CD4-positive, CD25-positive, alpha-beta regulatory T cell (primary cell): ENCODE measurements around the gene AGBL4. TPM values are rescaled to one million over a fixed set of nuclear protein-coding genes. Genes with fewer than 3 reads are reported as not detected.

ENCODE experiments used
- ATAC-seq, 2 donors: fragments of 150-1000 bp; cut with Tn5 transposase; one replicate each; pipeline ENCODE4 v1.10.0; 2021; ENCODE audit warnings: low read depth in 2 of 2, moderate number of reproducible peaks in 2 of 2, moderate library complexity in 1 of 2
- DNase-seq, 3 donors: peaks; one replicate each; pipeline versions ENCODE4 v3.0.0 to v3.0.0-alpha.2; 2012 to 2022; ENCODE audit warnings: mixed read lengths in 1 of 3
- H3K27ac ChIP-seq: one replicate; pipeline ENCODE4 v1.7.0; 2013; ENCODE audit warnings: mild to moderate bottlenecking, low read length; ENCODE audit not compliant: insufficient read depth, poor library complexity, severe bottlenecking
- H3K27me3 ChIP-seq: one replicate; pipeline ENCODE4 v1.7.0; 2013; ENCODE audit warnings: low read length; ENCODE audit not compliant: control insufficient read depth, insufficient read depth
- H3K36me3 ChIP-seq: one replicate; pipeline ENCODE4 v1.7.0; 2013; ENCODE audit warnings: mild to moderate bottlenecking, low read length, moderate library complexity; ENCODE audit not compliant: control insufficient read depth, insufficient read depth
- H3K4me1 ChIP-seq: 2 replicates; pipeline ENCODE4 v1.7.0; 2013; ENCODE audit warnings: mild to moderate bottlenecking, low read length; ENCODE audit not compliant: insufficient read depth, control insufficient read depth, poor library complexity, severe bottlenecking
- H3K4me3 ChIP-seq: one replicate; pipeline ENCODE4 v1.7.0; 2013; ENCODE audit warnings: low read depth, mild to moderate bottlenecking, low read length, moderate library complexity
- H3K9me3 ChIP-seq, 2 experiments: 1 replicate in 1 of 2; 2 replicates in 1 of 2; pipeline ENCODE4 v1.7.0; 2013; ENCODE audit warnings: low read length in 2 of 2, mild to moderate bottlenecking in 1 of 2, moderate library complexity in 1 of 2; ENCODE audit not compliant: control insufficient read depth in 2 of 2
- H3K27ac Mint-ChIP-seq, 3 donors: one replicate each; pipeline ENCODE4 v1.8.0; 2020 to 2022; ENCODE audit warnings: mild to moderate bottlenecking in 3 of 3, mixed read lengths in 3 of 3, moderate library complexity in 2 of 3
- H3K27me3 Mint-ChIP-seq: one replicate; pipeline ENCODE4 v1.8.0; 2022; ENCODE audit warnings: mild to moderate bottlenecking, mixed read lengths
- H3K36me3 Mint-ChIP-seq: one replicate; pipeline ENCODE4 v1.8.0; 2020; ENCODE audit warnings: mixed read lengths
- H3K4me1 Mint-ChIP-seq, 4 donors: one replicate each; pipeline ENCODE4 v1.8.0; 2020 to 2022; ENCODE audit warnings: mixed read lengths in 4 of 4, mild to moderate bottlenecking in 1 of 4
- H3K4me3 Mint-ChIP-seq, 4 donors: one replicate each; pipeline ENCODE4 v1.8.0; 2020 to 2022; ENCODE audit warnings: mild to moderate bottlenecking in 4 of 4, mixed read lengths in 4 of 4, moderate library complexity in 3 of 4
- H3K9me3 Mint-ChIP-seq, 7 donors: one replicate each; pipeline ENCODE4 v1.8.0; 2020 to 2022; ENCODE audit warnings: mixed read lengths in 7 of 7, mild to moderate bottlenecking in 3 of 7, moderate library complexity in 2 of 7
- polyA plus RNA-seq, 4 donors: library from polyadenylated mRNA; unstranded; fragments of 300-500 nt; fragmentation: Illumina TruSeq; gene quantifications; one replicate each; pipeline ENCODE4 v1.2.3, GENCODE V29; 2021
- total RNA-seq: library from RNA; stranded (reverse); gene quantifications from one replicate; pipeline ENCODE4 v1.2.3, GENCODE V29; 2022

AGBL4 gene
- total and polyA plus RNA-seq, 5 donors from 2014 or later = 0.47 TPM; not detected in 4

GRCh38 chr1:49606082-49606481 is 417.7 kb downstream of the AGBL4 start:
- H3K9me3 ChIP-seq = no peaks in the 10 kb centered on the region
- DNase-seq (no peak), ATAC-seq (no peak)
- Mint-ChIP-seq H3K27ac (no peak overlapping the region), H3K36me3 (no peaks in the 10 kb centered on the region), H3K4me3 (no peak overlapping the region), H3K9me3 (peaks cover 0 to 9% (median 4%) of the 10 kb centered on the region in 7 donors), H3K4me1 (no peaks in the 10 kb centered on the region), H3K27me3 (no peaks in the 10 kb centered on the region)
- no peaks in the 10 kb centered on the region for H3K4me1 ChIP-seq
- H3K4me3 ChIP-seq = no peak overlapping the region
- no peak overlapping the region for H3K27ac ChIP-seq
- no peaks in the 10 kb centered on the region for H3K36me3 ChIP-seq
- no peaks in the 10 kb centered on the region for H3K27me3 ChIP-seq

GRCh38 chr1:49597436-49597835 is 426.3 kb downstream of the AGBL4 start:
- Mint-ChIP-seq H3K4me3 (no peak overlapping the region), H3K27ac (no peak overlapping the region)
- ATAC-seq = no peak

GRCh38 chr1:49576327-49576901 is 447.3 kb downstream of the AGBL4 start:
- ATAC-seq (no peak), DNase-seq (no peak)
- no peak overlapping the region for H3K4me3 ChIP-seq
- no peaks in the 10 kb centered on the region for H3K4me1 Mint-ChIP-seq
- no peaks in the 10 kb centered on the region for H3K36me3 Mint-ChIP-seq
- peaks cover 0 to 29% (median 14%) of the 10 kb centered on the region in 7 donors for H3K9me3 Mint-ChIP-seq
- H3K4me3 Mint-ChIP-seq = no peak overlapping the region
- H3K36me3 ChIP-seq = no peaks in the 10 kb centered on the region
- H3K27me3 Mint-ChIP-seq = no peaks in the 10 kb centered on the region
- no peak overlapping the region for H3K27ac ChIP-seq
- H3K9me3 ChIP-seq = peaks cover 0 to 4% of the 10 kb centered on the region in 2 experiments
- no peaks in the 10 kb centered on the region for H3K4me1 ChIP-seq
- H3K27ac Mint-ChIP-seq = no peak overlapping the region
- no peaks in the 10 kb centered on the region for H3K27me3 ChIP-seq

More at GRCh38 chr1:49597436-49597835, 426.3 kb downstream of the AGBL4 start:
- DNase-seq = no peak
- H3K4me3 ChIP-seq = no peak overlapping the region
- H3K36me3 ChIP-seq = no peaks in the 10 kb centered on the region
- Mint-ChIP-seq H3K36me3 (no peaks in the 10 kb centered on the region), H3K4me1 (no peaks in the 10 kb centered on the region), H3K27me3 (no peaks in the 10 kb centered on the region), H3K9me3 (peaks cover 5 to 12% (median 10%) of the 10 kb centered on the region in 7 donors)
- no peaks in the 10 kb centered on the region for H3K4me1 ChIP-seq
- H3K27ac ChIP-seq = no peak overlapping the region
- no peaks in the 10 kb centered on the region for H3K27me3 ChIP-seq
- no peaks in the 10 kb centered on the region for H3K9me3 ChIP-seq

GRCh38 chr1:49556676-49557234 is 467.0 kb downstream of the AGBL4 start:
- H3K36me3 ChIP-seq = no peaks in the 10 kb centered on the region
- no peak overlapping the region for H3K27ac ChIP-seq
- no peak overlapping the region for H3K4me3 ChIP-seq
- Mint-ChIP-seq H3K4me1 (no peaks in the 10 kb centered on the region), H3K27me3 (no peaks in the 10 kb centered on the region), H3K4me3 (no peak overlapping the region), H3K9me3 (peaks cover 0 to 10% (median 4%) of the 10 kb centered on the region in 7 donors), H3K27ac (no peak overlapping the region), H3K36me3 (no peaks in the 10 kb centered on the region)
- no peak for ATAC-seq
- no peak for DNase-seq
- no peaks in the 10 kb centered on the region for H3K27me3 ChIP-seq
- H3K4me1 ChIP-seq = no peaks in the 10 kb centered on the region
- H3K9me3 ChIP-seq = peaks cover 0 to 3% of the 10 kb centered on the region in 2 experiments

- DNase-seq = no peak
- Mint-ChIP-seq H3K9me3 (peaks cover 0 to 19% (median 4%) of the 10 kb centered on the region in 7 donors), H3K4me1 (no peaks in the 10 kb centered on the region), H3K27me3 (no peaks in the 10 kb centered on the region), H3K4me3 (no peak overlapping the region), H3K36me3 (no peaks in the 10 kb centered on the region), H3K27ac (no peak overlapping the region)
- H3K4me3 ChIP-seq = no peak overlapping the region
- H3K4me1 ChIP-seq = no peaks in the 10 kb centered on the region
- no peaks in the 10 kb centered on the region for H3K27me3 ChIP-seq
- peaks cover 0 to 3% of the 10 kb centered on the region in 2 experiments for H3K9me3 ChIP-seq
- no peak for ATAC-seq
- no peaks in the 10 kb centered on the region for H3K36me3 ChIP-seq
- H3K27ac ChIP-seq = no peak overlapping the region
Measured at GRCh38 chr1:49552101-49552500, 471.7 kb downstream of the AGBL4 start.

- ATAC-seq (no peak), DNase-seq (no peak)
- H3K9me3 Mint-ChIP-seq = peaks cover 5 to 17% (median 6%) of the 10 kb centered on the region in 7 donors
- H3K4me1 Mint-ChIP-seq = peaks cover 0 to under 1% (median 0%) of the 10 kb centered on the region in 4 donors
- Histone ChIP-seq H3K27ac (no peak overlapping the region), H3K4me3 (no peak overlapping the region), H3K36me3 (no peaks in the 10 kb centered on the region), H3K27me3 (no peaks in the 10 kb centered on the region), H3K4me1 (no peaks in the 10 kb centered on the region), H3K9me3 (no peaks in the 10 kb centered on the region)
- no peaks in the 10 kb centered on the region for H3K36me3 Mint-ChIP-seq
- no peaks in the 10 kb centered on the region for H3K27me3 Mint-ChIP-seq
- no peak overlapping the region for H3K4me3 Mint-ChIP-seq
- H3K27ac Mint-ChIP-seq = no peak overlapping the region
Measured at GRCh38 chr1:49544615-49545014, 479.1 kb downstream of the AGBL4 start.

GRCh38 chr1:49541096-49541752 is 482.5 kb downstream of the AGBL4 start:
- Histone ChIP-seq H3K27ac (no peak overlapping the region), H3K4me1 (no peaks in the 10 kb centered on the region), H3K9me3 (no peaks in the 10 kb centered on the region), H3K27me3 (no peaks in the 10 kb centered on the region), H3K36me3 (no peaks in the 10 kb centered on the region), H3K4me3 (no peak overlapping the region)
- Mint-ChIP-seq H3K27ac (no peak overlapping the region), H3K4me3 (no peak overlapping the region), H3K27me3 (no peaks in the 10 kb centered on the region), H3K4me1 (peaks cover 0 to 4% (median 0%) of the 10 kb centered on the region in 4 donors), H3K36me3 (no peaks in the 10 kb centered on the region), H3K9me3 (peaks cover 3 to 11% (median 8%) of the 10 kb centered on the region in 7 donors)
- DNase-seq = no peak
- no peak for ATAC-seq
